HG03280 (cell line): ENCODE results near the gene RPP40.
"Not testable (repeated sequence)": the region's sequence is repeated elsewhere in the genome, so short reads cannot be mapped to it uniquely, and the experiment has no call there.

Experiments used
- ATAC-seq: cut with Tn5 transposase; IDR thresholded peaks from one replicate; pipeline ENCODE4 v1.9.1; 2021; ENCODE audit warnings: mild to moderate bottlenecking, moderate library complexity; ENCODE audit not compliant: unreplicated experiment

RPP40 gene

DNA sequence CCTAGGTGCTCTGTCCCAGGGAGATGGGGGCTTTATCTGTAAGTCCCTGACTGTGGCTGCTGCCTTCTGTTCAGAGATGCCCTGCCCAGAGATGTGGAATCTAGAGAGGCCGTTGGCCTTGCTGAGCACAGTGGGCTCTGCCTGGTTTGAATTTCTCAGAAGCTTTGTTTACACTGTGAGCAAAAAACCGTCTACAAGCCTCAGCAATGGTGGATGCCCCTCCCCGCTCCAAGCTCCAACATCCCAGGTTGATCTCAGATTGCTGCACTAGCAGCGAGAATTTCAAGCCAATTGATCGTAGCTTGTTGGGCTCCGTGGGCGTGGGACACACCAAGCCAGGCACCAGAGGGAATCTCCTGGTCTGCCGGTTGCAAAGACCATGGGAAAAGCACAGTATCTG is 16.3 kb upstream of the RPP40 start:
- no peak for ATAC-seq

DNA sequence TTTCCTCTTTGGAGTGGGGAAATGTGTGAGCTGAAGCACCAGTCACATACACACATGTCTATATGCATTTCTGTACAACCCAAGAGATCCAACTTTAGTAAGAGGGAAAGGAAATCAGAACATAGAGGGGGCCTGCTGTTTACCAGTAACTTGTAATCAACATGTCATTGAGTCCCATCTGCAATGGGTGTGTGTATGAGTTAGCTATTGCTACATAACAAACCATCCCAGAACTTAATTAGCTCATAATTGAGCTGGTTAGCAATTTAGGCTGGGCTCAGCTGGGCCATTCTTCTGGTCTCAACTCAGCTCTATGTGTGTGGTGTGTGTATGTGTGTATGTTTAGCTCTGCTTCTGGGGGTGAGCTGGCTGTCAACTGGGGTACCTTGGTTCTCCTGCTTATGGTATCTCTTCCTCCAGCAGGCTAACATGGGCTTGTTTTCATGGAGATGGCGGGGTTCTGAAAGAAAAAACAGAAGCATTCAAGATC is 10.3 kb upstream of the RPP40 start:
- no peak for ATAC-seq

DNA sequence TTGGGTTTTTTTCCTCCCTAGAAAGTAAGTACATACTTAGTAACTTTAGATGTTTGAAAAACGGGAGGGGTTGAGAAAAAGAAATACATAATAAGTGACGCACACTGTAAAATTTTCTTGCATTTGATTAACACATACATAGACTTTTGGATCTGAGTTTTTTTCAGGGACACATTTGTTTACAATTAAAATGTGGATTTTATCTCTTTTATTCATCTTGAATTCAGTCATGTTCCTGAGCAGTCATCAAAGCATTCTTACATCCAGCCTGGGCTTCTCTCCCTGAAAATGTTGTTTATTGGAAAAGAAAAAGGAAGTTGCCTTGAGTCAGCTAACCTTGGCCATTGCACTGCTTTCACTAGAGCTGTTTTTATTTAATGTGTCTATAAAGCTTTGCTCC is 8.7 kb upstream of the RPP40 start:
- no peak for ATAC-seq

DNA sequence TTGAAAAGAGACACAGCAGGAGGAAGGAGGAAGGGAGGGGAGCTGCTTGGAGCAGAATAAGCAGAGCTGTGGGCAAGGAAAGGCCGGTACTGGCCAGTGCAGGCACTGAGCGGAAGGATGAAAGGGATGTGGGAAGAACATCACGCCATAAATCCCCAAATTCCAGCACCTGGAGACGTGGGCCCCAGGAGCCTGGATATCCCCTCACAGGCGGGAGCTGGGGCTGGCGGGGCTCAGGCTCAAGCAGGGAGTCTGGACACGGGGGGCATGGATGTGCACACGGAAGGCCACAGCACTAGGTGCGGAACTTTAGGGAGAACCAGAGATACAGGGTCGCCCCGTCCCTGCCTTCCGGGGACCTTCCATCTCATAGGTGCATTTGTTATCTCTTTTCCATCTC is 7.5 kb upstream of the RPP40 start:
- ATAC-seq = no peak

DNA sequence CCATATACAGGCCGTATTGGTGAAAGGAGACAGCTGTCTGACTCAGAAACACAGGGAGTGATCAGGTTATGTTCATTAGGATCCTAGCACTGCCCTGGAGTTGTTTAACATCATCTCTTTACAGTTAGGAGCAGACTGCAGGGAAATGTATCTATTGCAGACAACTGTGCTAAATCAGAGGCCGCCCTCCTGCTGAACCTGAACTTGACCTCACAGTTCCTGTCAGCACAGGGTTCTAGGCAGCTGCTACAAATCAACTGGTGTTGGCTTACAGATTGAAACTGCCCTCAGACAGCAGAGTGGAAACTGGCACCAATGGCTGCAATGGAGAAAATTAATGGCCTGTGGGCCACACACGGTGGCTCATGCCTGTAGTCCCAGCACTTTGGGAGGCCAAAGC is 3.7 kb upstream of the RPP40 start:
- no peak for ATAC-seq

DNA sequence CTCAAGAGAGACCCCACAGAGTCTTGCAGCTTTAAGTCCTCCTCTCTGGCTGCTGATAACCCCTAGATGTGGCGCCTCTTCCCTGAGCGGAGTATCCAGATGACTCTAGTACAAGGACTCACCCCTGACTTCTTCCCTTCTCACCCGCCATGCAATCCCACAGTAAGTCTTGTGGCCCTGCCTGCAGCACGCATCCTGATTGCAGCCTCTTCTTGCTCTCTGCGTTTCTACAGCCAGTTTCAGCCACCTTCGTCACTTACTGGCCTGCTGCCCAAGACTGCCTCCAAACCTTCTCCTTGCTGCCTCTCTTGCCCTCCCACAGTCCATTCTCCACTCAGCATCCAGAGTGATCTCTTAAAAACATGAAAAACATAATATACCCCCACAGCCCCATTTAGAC is 2.4 kb upstream of the RPP40 start:
- ATAC-seq = no peak

DNA sequence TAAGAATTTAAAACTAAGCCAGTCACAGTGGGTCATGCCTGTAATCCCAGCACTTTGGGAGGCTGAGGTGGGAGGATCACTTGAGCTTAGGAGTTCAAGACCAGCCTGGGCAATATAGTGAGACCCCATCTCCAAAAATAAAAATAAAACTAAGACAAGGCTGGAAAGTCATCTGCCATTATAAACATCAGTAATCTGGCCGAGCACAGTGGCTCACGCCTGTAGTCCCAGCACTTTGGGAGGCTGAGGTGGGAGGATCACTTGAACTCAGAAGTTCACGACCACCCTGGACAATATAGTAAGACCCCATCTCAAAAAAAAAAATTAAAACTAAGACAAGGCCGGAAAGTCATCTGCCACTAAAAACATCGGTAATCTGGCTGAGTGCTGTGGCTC is 1.2 kb upstream of the RPP40 start:
- not testable (repeated sequence) for ATAC-seq

DNA sequence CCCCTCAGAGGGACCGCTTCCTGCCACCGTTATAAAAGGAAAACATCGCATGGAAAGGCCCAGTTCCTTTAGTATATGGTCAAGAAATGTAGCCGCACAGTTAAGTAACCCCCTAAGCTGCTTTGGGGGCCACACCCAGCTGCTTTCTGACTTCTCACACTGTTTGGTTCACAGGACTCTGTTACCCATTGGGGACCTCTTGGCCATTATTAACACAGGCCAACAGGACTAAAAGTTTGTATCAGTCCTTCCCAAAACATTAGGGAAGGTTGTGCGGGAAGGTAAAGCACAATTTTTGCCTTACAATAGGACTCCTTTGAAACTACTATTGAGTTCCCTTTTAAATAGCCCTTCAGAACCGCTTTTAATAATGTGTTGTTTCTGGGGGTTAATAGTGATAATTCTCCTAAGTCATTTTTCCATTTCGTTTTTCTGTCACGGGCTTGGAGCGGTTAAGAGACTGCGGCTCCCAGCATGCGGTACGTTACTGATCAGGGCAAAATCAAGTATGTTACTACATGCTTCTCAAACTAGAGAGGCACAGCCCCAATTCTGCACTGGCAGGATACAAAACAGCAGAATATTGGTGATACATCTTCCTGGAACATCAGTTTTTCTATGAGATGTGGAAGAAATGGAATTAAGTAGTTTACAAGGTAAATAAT is 668 bp upstream of the RPP40 start:
- no peak for ATAC-seq

DNA sequence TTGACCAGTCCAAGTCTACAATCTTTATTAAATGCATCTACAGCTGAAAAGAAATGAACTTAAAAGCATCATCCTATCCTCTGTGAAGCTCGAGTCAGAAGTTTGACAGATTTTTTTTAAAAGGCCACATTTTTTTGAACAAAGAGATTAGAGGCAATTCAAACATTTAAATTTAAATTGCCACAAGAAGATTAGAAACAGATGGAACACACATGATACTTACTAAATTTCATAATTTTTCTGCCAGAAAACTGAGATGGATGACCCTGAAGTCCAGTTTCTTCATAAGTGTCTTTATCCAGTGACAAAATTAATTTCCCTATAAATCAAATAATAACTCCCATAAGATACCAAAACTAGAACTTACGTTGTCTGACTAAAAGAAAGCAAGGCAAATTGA is 4.3 kb downstream of the RPP40 start:
- ATAC-seq = no peak

DNA sequence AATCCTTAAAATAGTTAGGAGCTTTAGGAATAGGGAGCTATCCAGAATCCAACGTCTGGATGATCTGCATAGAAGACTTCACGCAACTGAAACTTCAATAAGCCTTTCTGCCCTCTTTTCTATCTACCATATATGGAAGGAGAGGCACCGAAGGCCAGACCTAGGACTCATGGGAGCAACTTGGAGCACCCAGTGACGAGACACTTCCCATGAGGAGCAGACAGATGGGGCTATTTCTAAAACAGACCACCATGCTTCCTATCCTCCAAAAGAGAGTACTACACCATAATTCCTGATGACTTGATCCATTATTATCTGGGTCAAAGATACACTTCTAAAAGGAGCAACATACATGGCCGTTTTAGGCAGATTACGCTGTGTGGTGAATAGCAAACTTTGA is 6.0 kb downstream of the RPP40 start:
- ATAC-seq = no peak

DNA sequence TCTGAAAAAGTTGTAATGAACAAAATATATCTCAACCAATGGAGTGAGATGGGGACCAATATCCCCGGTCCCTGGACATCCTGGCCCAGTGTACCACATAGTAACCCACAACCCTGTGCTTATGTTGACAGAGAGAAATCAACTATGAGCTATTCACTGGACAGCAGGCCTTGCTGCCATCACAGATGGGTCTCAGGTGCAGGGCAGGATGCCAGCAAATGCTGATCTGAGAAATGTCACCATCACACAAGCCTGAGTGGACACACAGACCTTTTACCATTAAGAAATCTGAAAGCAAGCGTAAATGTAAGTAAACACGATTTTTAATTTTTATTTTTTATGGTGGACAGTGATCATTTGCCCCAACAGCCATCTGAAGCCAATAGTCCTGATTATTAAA is 9.1 kb downstream of the RPP40 start:
- ATAC-seq = no peak

DNA sequence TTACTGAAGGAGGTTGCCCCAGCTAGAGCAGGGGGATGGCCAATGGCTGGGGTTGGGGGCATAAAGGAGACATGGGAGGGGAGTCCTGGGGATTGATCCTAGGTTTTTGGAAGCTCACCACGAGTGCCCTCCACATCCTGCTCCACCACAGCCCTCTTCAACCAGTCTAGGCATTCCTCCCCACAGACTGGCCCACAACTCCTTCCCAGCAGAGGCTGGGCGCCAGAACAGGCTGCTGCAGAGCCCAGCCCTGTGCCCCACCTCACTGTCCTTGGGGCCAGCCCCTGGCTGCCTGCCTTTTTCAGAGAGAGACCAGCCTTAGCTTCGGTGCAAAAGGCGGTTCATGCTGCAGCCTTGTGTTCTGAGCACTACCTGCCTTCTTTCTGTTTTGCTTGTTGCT is 16.4 kb downstream of the RPP40 start:
- no peak for ATAC-seq

DNA sequence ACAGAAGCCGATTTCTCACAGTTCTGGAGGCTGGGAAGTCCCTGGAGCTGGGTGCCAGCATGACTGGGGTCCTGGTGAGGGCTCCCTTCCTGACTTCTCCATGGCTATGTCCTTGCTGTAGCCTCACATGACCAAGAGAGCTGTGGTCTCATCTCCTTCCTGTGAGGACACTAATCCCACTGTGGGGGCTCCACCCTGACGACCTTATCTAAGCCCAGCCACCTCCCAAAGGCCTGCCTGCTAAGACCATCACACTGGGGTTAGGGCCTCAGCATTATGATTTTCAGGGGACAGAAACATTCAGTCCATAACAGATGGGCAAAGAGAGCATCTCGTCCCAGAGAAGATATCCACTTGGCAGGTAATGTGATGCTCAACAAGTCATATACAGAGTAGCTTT is 16.8 kb downstream of the RPP40 start:
- ATAC-seq = no peak

DNA sequence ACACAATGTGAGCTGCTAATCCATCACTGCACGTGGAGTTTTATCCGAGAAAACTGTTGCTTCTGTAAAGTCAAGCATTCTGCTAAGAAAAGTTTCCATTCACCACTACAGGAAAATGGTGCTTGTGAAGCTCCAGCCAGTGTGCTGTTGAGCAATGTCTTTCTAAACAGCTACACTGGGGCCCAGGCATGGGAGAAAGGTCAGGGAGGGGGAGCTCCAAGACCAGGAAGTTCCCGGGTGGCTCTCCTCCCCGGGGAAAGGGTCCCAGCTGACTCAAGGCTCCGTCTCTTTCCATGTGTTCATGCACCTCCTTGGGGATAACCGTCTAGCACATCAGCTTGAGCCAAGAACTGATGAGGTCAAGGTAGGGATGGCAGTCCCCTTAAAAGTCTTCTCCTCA is 20.5 kb downstream of the RPP40 start:
- no peak for ATAC-seq

DNA sequence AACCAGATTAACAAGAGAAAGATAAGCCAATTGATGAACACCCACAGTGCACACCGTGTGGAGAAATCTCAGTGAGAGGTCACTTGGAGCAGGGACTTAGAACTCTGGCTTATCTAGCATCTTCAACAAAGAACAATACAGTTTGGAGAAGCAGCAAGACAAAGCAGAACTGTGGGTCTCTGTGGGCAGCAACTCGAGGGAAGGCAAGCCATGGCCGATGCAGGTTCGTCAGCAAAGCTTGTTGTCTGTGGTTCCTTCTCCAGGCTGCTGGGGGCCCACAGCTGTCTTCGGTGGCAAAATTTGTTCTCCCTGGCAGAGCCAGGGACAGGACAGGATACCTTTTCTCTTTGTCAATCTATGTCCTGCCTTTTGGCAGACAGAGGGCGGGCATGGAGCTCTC is 22.1 kb downstream of the RPP40 start:
- ATAC-seq = no peak

DNA sequence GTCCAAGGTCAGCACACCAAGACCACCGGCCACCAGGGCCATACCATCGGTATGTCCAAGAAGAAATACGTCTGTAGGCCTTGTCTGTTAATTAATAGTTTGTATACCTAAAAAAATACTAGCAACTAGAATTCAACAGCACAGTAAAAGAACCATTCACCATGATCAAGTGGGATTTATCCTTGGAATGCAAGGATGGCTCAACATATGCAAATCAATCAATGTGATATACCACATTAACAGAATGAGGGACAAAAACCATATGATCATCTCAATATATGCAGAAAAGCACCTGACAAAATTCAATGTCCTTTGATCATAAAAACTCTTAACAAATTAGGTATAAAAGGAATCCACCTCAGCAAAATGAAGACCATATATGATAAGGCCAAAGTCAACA is 24.4 kb downstream of the RPP40 start:
- no peak for ATAC-seq

DNA sequence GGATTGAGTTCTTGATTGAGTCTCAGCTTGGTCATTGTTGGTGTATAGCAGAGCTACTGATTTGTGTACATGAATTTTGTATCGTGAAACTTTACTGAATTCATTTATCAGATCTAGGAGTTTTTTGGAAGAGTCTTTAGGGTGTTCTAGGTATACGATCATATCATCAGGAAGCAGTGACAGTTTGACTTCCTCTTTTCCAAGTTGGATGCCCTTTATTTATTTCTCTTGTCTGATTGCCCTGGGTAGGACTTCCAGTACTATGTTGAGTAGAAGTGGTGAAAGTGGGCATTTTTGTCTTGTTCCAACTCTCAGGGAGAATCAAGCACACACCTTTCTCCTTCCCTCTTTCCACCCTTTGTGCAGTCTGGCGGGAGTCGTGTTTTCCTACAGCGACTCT is 26.4 kb downstream of the RPP40 start:
- no peak for ATAC-seq

DNA sequence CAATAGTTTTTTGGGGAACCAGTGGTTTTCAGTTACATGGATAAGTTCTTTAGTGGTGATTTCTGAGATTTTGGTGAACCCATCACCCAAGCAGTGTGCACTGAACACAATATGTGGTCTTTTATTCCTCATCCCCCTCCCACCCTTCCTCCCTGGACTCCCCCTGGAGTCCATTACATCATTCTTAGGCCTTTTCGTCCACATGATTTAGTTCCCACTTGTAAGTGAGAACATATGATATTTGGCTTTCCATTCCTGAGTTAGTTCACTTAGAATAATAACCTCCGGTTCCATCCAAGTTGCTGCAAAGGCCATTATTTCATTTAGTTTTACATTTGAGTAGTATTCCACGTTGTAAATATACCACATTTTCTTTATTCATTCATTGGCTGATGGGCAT is 28.3 kb downstream of the RPP40 start:
- no peak for ATAC-seq

DNA sequence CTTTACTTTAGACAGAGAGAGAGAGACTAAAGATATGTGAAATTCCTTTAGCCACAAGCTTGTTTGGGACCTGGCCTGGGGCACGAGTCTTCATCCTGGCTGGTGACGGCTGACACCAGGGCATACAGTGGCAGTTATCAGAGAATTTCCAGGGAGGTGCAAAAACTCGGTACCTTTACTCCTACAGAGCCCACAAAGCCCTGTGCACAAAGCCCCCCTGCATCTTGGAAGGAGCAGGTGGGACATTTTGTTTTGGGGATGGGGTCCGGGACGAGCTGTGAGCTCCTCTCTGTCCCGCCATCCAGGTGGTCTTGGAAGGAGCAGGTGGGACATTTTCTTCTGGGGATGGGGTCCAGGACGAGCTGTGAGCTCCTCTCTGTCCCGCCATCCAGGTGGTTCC is 28.9 kb downstream of the RPP40 start:
- ATAC-seq = no peak

DNA sequence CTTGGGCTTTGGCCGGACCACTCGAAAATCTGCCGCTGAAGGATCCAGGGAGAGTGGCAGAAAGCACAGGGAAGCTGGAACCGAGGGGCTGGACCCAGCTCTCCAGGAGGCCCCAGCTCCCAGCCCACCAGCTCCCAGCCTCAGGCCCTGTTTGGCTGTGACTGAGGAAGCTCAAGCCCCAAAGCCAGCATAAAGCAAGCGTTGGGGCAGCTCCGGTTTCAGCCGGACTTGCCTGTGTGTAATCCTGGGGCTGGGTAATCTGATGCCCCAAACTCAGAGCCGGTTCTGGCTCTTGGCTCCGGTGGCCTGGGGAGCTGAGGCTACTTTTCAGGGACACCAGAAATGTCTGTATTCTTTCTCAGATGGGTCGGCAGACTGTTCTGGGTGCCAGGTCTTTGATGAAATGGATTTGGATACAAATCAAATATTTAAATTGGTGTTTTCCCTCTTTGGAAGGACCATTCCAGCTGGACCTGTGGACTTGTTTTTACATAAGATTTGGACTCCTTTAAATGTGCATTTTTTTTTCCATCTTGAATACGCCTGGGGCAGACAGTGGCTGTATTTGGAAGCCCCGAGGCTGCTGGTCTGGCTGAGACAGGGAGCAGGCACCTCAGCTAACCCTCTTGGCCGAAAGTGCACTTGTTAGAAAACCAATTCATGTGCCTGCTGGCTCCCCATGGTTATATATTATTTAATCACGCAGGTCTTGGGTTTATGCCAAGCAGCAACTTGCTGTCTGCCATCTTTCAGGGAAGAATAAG is 29.7 kb downstream of the RPP40 start:
- no peak for ATAC-seq

DNA sequence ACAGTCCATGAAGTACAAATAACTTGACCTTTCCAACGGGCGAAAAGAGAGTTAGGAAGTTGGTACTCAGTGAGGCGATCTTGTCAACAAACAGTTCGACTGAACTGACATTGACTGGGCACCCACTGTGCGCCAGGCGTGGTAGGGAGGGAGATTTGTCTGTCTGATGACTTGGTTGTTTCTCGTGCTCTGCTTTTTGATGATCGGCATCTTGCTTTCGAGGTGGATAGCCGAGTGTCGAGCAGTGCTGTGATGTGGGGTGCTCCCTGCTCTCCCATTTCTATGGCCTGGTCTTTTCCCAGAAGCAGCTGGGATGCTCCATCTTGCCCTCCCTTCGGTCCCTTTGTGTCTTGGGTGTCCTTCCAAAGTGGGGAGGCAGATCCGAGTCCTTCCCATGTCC is 30.4 kb downstream of the RPP40 start:
- no peak for ATAC-seq

DNA sequence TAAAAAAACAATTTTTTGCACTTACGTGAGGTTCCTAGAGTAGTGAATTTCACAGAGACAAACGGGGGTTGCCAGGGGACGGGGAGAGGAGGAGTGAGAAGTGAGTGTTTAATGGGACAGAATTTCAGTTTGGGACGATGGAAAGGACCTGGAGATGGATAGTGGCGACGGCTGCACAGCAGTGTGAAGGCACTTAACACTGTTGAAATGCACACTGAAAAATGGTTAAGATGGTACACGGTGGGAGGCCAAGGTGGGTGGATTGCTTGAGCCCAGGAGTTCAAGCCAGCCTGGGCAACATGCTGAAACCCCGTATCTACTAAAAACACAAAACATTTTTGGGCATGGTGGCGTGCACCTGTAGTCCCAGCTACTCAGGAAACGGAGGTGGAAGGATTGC is 31.4 kb downstream of the RPP40 start:
- ATAC-seq = no peak

DNA sequence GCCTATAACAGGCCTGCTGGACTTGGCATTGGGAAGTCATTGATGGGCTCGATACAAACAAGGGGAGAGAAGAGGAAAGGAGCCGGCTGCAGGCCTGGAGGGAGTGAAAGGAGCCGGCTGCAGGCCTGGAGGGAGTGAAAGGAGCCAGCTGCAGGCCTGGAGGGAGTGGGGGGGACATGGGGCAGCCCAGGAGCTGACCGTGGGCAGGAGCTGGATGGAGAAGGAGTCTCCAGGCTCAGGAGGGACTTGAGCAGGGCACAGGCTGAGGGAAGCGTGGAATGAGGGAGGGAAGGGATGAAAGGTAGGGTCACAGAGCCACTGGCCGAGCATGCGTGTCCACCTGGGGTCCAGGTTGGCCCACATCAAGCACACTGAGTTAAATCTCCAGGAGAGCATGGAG is 32.0 kb downstream of the RPP40 start:
- no peak for ATAC-seq
